PC-3 (cell line): ENCODE results near the gene HASPIN. TPM values are rescaled to one million over a fixed set of nuclear protein-coding genes. Genes with fewer than 3 reads are reported as not detected.

Experiments
- ATAC-seq: fragments of 200-7000 bp; cut with Tn5 transposase; 2 replicates; pipeline ENCODE4 v1.9.1; 2020; ENCODE audit warnings: mild to moderate bottlenecking, moderate library complexity
- BruUV-seq: library from RNA; stranded (reverse); fragments of 400-500 nt; replicated peaks from 2 replicates; lab custom pipeline; 2021; lab: Mats Ljungman, UMichigan
- CTCF ChIA-PET: fragments of 300-600 bp; sonication (Branson Sonifier 250); formaldehyde crosslinking; loops from one replicate; lab custom pipeline; 2022; ENCODE audit warnings: antibody characterized with exemption; lab: Charles Lee
- POLR2A ChIA-PET: fragments of 300-600 bp; sonication (Branson Sonifier 250); formaldehyde crosslinking; loops from one replicate; lab custom pipeline; 2022; ENCODE audit warnings: antibody characterized with exemption; ENCODE audit not compliant: unreplicated experiment; lab: Charles Lee
- DNase-seq: peaks from one replicate; pipeline ENCODE4 v3.0.0-alpha.2; 2015
- H2AFZ ChIP-seq: fragments of 300-600 bp; sonication (generic); 2 replicates; pipeline ENCODE4 v1.6.0; 2016; ENCODE audit warnings: antibody characterized with exemption, low read length
- H3F3A ChIP-seq: fragments of 300-600 bp; sonication (generic); one replicate; pipeline ENCODE4 v1.6.0; 2017; ENCODE audit warnings: antibody characterized with exemption, low read length, control low read depth, mild to moderate bottlenecking; ENCODE audit not compliant: unreplicated experiment
- H3K27ac ChIP-seq: fragments of 300-600 bp; sonication (generic); 2 replicates; pipeline ENCODE4 v1.5.1; 2016; ENCODE audit warnings: mild to moderate bottlenecking, low read length
- H3K27me3 ChIP-seq: fragments of 300-600 bp; sonication (generic); 2 replicates; pipeline ENCODE4 v1.6.1; 2016; ENCODE audit warnings: low read length, mixed read lengths
- H3K36me3 ChIP-seq: fragments of 300-600 bp; sonication (generic); 2 replicates; pipeline ENCODE4 v1.6.1; 2016; ENCODE audit warnings: low read depth, mixed run types, low read length, mixed read lengths
- H3K4me1 ChIP-seq: fragments of 300-600 bp; sonication (generic); 2 replicates; pipeline ENCODE4 v1.5.1; 2016; ENCODE audit warnings: low read length; ENCODE audit not compliant: insufficient read depth
- H3K4me2 ChIP-seq: fragments of 300-600 bp; sonication (generic); 2 replicates; pipeline ENCODE4 v1.6.0; 2016; ENCODE audit warnings: low read length
- H3K4me3 ChIP-seq: fragments of 300-600 bp; sonication (generic); 2 replicates; pipeline ENCODE4 v1.5.1; 2016; ENCODE audit warnings: mild to moderate bottlenecking, low read length, mixed read lengths
- H3K79me2 ChIP-seq: fragments of 300-600 bp; sonication (generic); 2 replicates; pipeline ENCODE4 v1.6.1; 2017; ENCODE audit warnings: low read length, mixed read lengths
- H3K9ac ChIP-seq: fragments of 300-600 bp; sonication (generic); 2 replicates; pipeline ENCODE4 v1.6.0; 2016; ENCODE audit warnings: mild to moderate bottlenecking, low read length
- H3K9me2 ChIP-seq: fragments of 300-600 bp; sonication (generic); replicated peaks from 2 replicates; pipeline ENCODE4 v1.6.1; 2016; ENCODE audit warnings: mixed run types, low read length, mixed read lengths
- H3K9me3 ChIP-seq: fragments of 300-600 bp; sonication (generic); 2 replicates; pipeline ENCODE4 v1.6.1; 2016; ENCODE audit warnings: low read length, mixed read lengths
- H4K20me1 ChIP-seq: fragments of 300-600 bp; sonication (generic); 2 replicates; pipeline ENCODE4 v1.6.1; 2016; ENCODE audit warnings: low read length, mixed read lengths
- EZH2 ChIP-seq: fragments of 300-600 bp; sonication (generic); IDR thresholded peaks from one replicate; pipeline ENCODE4 v1.6.1; 2017; ENCODE audit warnings: antibody characterized with exemption, mild to moderate bottlenecking, low read length; ENCODE audit not compliant: unreplicated experiment
- EZH2phosphoT487 ChIP-seq: fragments of 300-600 bp; sonication (generic); IDR thresholded peaks from 2 replicates; pipeline ENCODE4 v1.6.1; 2018; ENCODE audit warnings: mild to moderate bottlenecking, antibody characterized with exemption, low read length, borderline replicate concordance
- intact Hi-C: fragments of 100-400 bp; cut with micrococcal nuclease; formaldehyde crosslinking; loops from 2 replicates; pipeline ENCODE4 v1.9.0; 2023
- total RNA-seq: library from RNA; depleted of rRNA; stranded (reverse); fragments of >200 nt; gene quantifications from 2 replicates; pipeline ENCODE4 v1.2.3, GENCODE V29; 2014
- TF ChIP-seq, protein P1 (sequence below): fragments of 300-600 bp; sonication (generic); conservative IDR thresholded peaks from 2 replicates; pipeline ENCODE4 v1.5.1; 2017; ENCODE audit warnings: antibody characterized with exemption, low read depth, mild to moderate bottlenecking, low read length

The HASPIN gene
- total RNA-seq, 1 experiment from 2014 or later, result 10.6 TPM

DNA sequence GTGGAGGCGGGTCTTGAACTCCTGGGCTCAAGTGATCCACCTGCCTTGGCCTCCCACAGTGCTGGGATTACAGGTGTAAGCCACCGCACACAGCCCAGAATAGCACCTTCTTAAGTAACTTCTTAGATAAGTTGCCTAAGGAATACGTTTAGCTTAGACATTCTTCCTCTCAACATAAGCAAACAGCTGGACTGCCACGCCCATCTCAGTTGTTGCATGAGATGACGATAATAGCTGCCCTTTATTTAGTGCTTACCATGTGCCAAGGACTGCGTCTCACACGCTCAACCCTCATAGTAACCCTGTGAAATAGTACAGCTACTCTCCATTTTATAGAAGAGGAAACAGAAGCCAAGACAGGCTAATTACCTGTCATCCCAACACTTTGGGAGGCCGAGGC lies 11.8 kb downstream of the HASPIN start:
- Histone ChIP-seq H3K79me2 (no peaks in the 10 kb centered on the region), H3K9me3 (no peaks in the 10 kb centered on the region), H2AFZ (no peak overlapping the region), H3K4me3 (no peak overlapping the region), H3K9me2 (no peaks in the 10 kb centered on the region), H3K4me2 (no peak overlapping the region), H3K27me3 (no peaks in the 10 kb centered on the region), H3K27ac (no peak overlapping the region), H3F3A (no peaks in the 10 kb centered on the region), H3K36me3 (no peaks in the 10 kb centered on the region), H4K20me1 (no peaks in the 10 kb centered on the region), H3K4me1 (peaks cover 13% of the 10 kb centered on the region), H3K9ac (no peak overlapping the region)
- intact Hi-C loops, result no loop called here
- no peak for ATAC-seq
- ChIA-PET POLR2A (no interaction called here), CTCF (interaction anchor here (0.6 kb wide), 2 partner anchors 19 to 70 kb away, joined by 3 read pairs; no protein-coding TSS in a partner anchor)
- TF ChIP-seq EZH2, result no peak
- no peak for TF ChIP-seq EZH2phosphoT487
- TF ChIP-seq, protein P1, sequence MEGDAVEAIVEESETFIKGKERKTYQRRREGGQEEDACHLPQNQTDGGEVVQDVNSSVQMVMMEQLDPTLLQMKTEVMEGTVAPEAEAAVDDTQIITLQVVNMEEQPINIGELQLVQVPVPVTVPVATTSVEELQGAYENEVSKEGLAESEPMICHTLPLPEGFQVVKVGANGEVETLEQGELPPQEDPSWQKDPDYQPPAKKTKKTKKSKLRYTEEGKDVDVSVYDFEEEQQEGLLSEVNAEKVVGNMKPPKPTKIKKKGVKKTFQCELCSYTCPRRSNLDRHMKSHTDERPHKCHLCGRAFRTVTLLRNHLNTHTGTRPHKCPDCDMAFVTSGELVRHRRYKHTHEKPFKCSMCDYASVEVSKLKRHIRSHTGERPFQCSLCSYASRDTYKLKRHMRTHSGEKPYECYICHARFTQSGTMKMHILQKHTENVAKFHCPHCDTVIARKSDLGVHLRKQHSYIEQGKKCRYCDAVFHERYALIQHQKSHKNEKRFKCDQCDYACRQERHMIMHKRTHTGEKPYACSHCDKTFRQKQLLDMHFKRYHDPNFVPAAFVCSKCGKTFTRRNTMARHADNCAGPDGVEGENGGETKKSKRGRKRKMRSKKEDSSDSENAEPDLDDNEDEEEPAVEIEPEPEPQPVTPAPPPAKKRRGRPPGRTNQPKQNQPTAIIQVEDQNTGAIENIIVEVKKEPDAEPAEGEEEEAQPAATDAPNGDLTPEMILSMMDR, result no peak
- no peak for DNase-seq
- BruUV-seq, result no TSS peak

DNA sequence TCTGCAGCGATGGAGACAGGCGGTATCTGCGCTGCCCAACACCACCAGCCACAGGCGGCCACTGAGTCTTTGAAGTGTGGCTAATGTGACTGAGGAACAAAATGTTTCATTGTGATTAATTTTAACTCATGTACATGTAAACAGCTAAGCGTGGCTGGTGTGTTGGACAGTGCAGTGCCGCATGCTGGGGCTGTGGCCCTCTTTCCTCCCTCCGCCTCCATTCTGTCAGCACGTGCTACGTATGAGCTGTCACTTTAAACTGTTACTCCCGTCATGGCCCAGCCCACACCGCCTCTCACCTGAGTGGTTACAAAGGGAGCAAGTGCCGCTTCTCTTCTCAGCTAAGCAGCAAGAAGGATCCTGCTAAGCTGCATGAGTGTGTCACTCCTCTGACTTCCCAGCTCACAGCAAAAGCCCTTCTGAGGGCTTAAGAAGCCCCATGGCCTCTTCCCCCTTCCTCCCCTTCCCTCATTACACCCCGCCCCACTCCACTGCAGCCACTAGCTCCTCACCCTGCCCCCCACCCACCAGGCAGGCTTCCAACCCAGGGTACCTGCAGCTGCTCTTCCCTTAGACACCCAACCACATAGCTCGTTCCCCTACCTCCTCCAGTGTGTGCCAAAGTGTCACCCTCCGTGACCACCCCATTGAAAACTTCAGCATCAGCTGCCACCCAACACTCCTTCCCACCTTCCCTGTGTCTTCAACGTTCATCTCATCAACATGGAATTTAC lies 15.0 kb downstream of the HASPIN start:
- Histone ChIP-seq H3K4me3 (peak overlapping the region; percentile 59), H3K4me2 (peak overlapping the region; percentile 84), H3F3A (no peaks in the 10 kb centered on the region), H3K9ac (no peak overlapping the region), H2AFZ (peak overlapping the region; percentile 80), H3K36me3 (no peaks in the 10 kb centered on the region), H4K20me1 (no peaks in the 10 kb centered on the region), H3K9me3 (no peaks in the 10 kb centered on the region), H3K27ac (no peak overlapping the region), H3K9me2 (no peaks in the 10 kb centered on the region), H3K4me1 (peaks cover 11% of the 10 kb centered on the region), H3K27me3 (no peaks in the 10 kb centered on the region), H3K79me2 (no peaks in the 10 kb centered on the region)
- POLR2A ChIA-PET, result no interaction called here
- peak; percentile 50 for ATAC-seq
- DNase-seq, result peak; percentile 43
- intact Hi-C loops, result no loop called here
- no TSS peak for BruUV-seq
- no peak for TF ChIP-seq EZH2phosphoT487
- TF ChIP-seq EZH2, result no peak
- TF ChIP-seq, protein P1, result no peak
- CTCF ChIA-PET, result interaction anchor here (1.2 to 1.4 kb wide), 2 partner anchors 34 to 108 kb away, joined by 5 to 8 read pairs; partner anchors contain the start of gene NCBP3
